ENCODE data around the gene ZSWIM5.
A peak's percentile ranks its signal among the peaks of the same experiment; 100 is the strongest.

ZSWIM5 gene

DNA sequence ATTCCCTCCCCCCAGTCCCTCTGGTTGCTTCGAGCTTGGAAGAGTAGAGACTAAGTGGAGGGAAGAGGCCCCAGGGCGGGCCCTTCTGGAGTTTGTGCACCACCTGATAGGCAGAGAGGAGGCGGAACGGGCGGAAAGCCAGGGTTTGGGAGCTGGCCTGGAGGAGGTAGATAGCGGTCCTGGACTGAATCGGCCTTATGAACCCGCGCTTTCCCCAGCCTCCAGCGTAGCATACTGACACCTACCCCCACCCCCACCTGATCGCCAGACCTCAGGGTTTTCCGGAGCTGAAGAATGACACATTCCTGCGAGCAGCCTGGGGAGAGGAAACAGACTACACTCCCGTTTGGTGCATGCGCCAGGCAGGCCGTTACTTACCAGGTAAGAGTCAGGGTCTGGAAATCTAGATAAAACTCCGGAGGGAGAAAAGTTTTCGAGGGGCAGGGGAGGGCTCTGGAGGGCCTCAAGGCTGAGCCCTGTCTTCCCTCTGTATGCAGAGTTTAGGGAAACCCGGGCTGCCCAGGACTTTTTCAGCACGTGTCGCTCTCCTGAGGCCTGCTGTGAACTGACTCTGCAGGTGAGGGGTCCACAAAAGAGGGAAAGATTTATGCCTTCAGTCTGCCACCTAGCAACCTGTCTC is 193.6 kb downstream of the ZSWIM5 start (continued):
- TF ChIP-seq ZNF302 (tag by site-specific recombination; IDR thresholded peaks at IDR 0.05; ENCODE audit: low read depth) (no peak), GLIS1 (tag by site-specific recombination; IDR thresholded peaks at IDR 0.05) (peak; percentile 67), ZNF677 (tag by site-specific recombination; IDR thresholded peaks at IDR 0.05) (no peak), SCRT2 (tag by site-specific recombination; IDR thresholded peaks at IDR 0.05) (no peak), ZNF138 (tag by site-specific recombination; IDR thresholded peaks at IDR 0.05; ENCODE audit: borderline replicate concordance) (no peak), SALL2 (tag by site-specific recombination; IDR thresholded peaks at IDR 0.05; ENCODE audit: borderline replicate concordance) (no peak), ZNF473 (tag by site-specific recombination; IDR thresholded peaks at IDR 0.05) (no peak), ZNF529 (tag by site-specific recombination; IDR thresholded peaks at IDR 0.05; ENCODE audit: insufficient replicate concordance) (no peak), ZNF707 (tag by site-specific recombination; IDR thresholded peaks at IDR 0.05) (no peak), YY2 (tag by site-specific recombination; IDR thresholded peaks at IDR 0.05) (no peak), KLF10 (tag by site-specific recombination; IDR thresholded peaks at IDR 0.05) (no peak), ZNF701 (tag by site-specific recombination; IDR thresholded peaks at IDR 0.05) (no peak), ZBTB7A (tag by site-specific recombination; IDR thresholded peaks at IDR 0.05; ENCODE audit: low read depth) (no peak), HOXD13 (CRISPR knock-in tag; IDR thresholded peaks at IDR 0.05; ENCODE audit: borderline replicate concordance) (no peak), ZNF366 (tag by site-specific recombination; conservative IDR thresholded peaks at IDR 0.05) (0 out of 2 replicates have a peak, but pooled peaks have one; percentile 14), ZBTB8A (tag by site-specific recombination; IDR thresholded peaks at IDR 0.05) (no peak), ZNF202 (tag by site-specific recombination; IDR thresholded peaks at IDR 0.05; ENCODE audit: borderline replicate concordance) (no peak), ZNF155 (tag by site-specific recombination; IDR thresholded peaks at IDR 0.05) (no peak), ZNF132 (tag by site-specific recombination; IDR thresholded peaks at IDR 0.05; ENCODE audit: borderline replicate concordance) (no peak)
- TF ChIP-seq, protein P1, sequence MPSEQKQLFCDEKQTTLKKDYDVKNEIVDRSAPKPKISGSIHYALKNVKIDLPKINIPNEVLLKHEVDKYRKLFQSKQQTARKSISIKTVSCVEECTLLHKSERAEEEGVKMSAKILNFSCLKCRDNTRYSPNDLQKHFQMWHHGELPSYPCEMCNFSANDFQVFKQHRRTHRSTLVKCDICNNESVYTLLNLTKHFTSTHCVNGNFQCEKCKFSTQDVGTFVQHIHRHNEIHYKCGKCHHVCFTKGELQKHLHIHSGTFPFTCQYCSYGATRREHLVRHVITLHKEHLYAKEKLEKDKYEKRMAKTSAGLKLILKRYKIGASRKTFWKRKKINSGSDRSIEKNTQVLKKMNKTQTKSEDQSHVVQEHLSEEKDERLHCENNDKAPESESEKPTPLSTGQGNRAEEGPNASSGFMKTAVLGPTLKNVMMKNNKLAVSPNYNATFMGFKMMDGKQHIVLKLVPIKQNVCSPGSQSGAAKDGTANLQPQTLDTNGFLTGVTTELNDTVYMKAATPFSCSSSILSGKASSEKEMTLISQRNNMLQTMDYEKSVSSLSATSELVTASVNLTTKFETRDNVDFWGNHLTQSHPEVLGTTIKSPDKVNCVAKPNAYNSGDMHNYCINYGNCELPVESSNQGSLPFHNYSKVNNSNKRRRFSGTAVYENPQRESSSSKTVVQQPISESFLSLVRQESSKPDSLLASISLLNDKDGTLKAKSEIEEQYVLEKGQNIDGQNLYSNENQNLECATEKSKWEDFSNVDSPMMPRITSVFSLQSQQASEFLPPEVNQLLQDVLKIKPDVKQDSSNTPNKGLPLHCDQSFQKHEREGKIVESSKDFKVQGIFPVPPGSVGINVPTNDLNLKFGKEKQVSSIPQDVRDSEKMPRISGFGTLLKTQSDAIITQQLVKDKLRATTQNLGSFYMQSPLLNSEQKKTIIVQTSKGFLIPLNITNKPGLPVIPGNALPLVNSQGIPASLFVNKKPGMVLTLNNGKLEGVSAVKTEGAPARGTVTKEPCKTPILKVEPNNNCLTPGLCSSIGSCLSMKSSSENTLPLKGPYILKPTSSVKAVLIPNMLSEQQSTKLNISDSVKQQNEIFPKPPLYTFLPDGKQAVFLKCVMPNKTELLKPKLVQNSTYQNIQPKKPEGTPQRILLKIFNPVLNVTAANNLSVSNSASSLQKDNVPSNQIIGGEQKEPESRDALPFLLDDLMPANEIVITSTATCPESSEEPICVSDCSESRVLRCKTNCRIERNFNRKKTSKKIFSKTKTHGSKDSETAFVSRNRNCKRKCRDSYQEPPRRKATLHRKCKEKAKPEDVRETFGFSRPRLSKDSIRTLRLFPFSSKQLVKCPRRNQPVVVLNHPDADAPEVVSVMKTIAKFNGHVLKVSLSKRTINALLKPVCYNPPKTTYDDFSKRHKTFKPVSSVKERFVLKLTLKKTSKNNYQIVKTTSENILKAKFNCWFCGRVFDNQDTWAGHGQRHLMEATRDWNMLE (tag by site-specific recombination; conservative IDR thresholded peaks at IDR 0.05; ENCODE audit: low read depth) = no peak
- TF ChIP-seq, protein P2, sequence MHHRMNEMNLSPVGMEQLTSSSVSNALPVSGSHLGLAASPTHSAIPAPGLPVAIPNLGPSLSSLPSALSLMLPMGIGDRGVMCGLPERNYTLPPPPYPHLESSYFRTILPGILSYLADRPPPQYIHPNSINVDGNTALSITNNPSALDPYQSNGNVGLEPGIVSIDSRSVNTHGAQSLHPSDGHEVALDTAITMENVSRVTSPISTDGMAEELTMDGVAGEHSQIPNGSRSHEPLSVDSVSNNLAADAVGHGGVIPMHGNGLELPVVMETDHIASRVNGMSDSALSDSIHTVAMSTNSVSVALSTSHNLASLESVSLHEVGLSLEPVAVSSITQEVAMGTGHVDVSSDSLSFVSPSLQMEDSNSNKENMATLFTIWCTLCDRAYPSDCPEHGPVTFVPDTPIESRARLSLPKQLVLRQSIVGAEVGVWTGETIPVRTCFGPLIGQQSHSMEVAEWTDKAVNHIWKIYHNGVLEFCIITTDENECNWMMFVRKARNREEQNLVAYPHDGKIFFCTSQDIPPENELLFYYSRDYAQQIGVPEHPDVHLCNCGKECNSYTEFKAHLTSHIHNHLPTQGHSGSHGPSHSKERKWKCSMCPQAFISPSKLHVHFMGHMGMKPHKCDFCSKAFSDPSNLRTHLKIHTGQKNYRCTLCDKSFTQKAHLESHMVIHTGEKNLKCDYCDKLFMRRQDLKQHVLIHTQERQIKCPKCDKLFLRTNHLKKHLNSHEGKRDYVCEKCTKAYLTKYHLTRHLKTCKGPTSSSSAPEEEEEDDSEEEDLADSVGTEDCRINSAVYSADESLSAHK (tag by site-specific recombination; IDR thresholded peaks at IDR 0.05) = no peak
- TF ChIP-seq, protein P3, sequence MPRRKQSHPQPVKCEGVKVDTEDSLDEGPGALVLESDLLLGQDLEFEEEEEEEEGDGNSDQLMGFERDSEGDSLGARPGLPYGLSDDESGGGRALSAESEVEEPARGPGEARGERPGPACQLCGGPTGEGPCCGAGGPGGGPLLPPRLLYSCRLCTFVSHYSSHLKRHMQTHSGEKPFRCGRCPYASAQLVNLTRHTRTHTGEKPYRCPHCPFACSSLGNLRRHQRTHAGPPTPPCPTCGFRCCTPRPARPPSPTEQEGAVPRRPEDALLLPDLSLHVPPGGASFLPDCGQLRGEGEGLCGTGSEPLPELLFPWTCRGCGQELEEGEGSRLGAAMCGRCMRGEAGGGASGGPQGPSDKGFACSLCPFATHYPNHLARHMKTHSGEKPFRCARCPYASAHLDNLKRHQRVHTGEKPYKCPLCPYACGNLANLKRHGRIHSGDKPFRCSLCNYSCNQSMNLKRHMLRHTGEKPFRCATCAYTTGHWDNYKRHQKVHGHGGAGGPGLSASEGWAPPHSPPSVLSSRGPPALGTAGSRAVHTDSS (tag by site-specific recombination; IDR thresholded peaks at IDR 0.05) = no peak
- TF ChIP-seq, protein P4, sequence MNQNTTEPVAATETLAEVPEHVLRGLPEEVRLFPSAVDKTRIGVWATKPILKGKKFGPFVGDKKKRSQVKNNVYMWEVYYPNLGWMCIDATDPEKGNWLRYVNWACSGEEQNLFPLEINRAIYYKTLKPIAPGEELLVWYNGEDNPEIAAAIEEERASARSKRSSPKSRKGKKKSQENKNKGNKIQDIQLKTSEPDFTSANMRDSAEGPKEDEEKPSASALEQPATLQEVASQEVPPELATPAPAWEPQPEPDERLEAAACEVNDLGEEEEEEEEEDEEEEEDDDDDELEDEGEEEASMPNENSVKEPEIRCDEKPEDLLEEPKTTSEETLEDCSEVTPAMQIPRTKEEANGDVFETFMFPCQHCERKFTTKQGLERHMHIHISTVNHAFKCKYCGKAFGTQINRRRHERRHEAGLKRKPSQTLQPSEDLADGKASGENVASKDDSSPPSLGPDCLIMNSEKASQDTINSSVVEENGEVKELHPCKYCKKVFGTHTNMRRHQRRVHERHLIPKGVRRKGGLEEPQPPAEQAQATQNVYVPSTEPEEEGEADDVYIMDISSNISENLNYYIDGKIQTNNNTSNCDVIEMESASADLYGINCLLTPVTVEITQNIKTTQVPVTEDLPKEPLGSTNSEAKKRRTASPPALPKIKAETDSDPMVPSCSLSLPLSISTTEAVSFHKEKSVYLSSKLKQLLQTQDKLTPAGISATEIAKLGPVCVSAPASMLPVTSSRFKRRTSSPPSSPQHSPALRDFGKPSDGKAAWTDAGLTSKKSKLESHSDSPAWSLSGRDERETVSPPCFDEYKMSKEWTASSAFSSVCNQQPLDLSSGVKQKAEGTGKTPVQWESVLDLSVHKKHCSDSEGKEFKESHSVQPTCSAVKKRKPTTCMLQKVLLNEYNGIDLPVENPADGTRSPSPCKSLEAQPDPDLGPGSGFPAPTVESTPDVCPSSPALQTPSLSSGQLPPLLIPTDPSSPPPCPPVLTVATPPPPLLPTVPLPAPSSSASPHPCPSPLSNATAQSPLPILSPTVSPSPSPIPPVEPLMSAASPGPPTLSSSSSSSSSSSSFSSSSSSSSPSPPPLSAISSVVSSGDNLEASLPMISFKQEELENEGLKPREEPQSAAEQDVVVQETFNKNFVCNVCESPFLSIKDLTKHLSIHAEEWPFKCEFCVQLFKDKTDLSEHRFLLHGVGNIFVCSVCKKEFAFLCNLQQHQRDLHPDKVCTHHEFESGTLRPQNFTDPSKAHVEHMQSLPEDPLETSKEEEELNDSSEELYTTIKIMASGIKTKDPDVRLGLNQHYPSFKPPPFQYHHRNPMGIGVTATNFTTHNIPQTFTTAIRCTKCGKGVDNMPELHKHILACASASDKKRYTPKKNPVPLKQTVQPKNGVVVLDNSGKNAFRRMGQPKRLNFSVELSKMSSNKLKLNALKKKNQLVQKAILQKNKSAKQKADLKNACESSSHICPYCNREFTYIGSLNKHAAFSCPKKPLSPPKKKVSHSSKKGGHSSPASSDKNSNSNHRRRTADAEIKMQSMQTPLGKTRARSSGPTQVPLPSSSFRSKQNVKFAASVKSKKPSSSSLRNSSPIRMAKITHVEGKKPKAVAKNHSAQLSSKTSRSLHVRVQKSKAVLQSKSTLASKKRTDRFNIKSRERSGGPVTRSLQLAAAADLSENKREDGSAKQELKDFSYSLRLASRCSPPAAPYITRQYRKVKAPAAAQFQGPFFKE (tag by site-specific recombination; IDR thresholded peaks at IDR 0.05; ENCODE audit: borderline replicate concordance) = no peak

All from HEK293 (cell line).